HEK293 (cell line): ENCODE data around the gene COL19A1.

Experiments
- CTCF ChIP-seq: fragments of 450-650 bp; formaldehyde crosslinking; IDR thresholded peaks from 2 replicates; pipeline ENCODE4 v1.5.1; 2016; ENCODE audit warnings: missing biosample characterization, missing genetic modification characterization
- KLF1 ChIP-seq: fragments of 450-650 bp; formaldehyde crosslinking; IDR thresholded peaks from 2 replicates; pipeline ENCODE4 v1.5.1; 2016; ENCODE audit warnings: missing biosample characterization, missing genetic modification characterization
- PATZ1 ChIP-seq: fragments of 450-650 bp; formaldehyde crosslinking; IDR thresholded peaks from 2 replicates; pipeline ENCODE4 v1.5.1; 2016; ENCODE audit warnings: missing biosample characterization, missing genetic modification characterization
- PBX3 ChIP-seq: sonication (generic); formaldehyde crosslinking; IDR thresholded peaks from 2 replicates; pipeline ENCODE4 v1.8.1; 2022; ENCODE audit warnings: mild to moderate bottlenecking, moderate library complexity, missing genetic modification reagents
- SP7 ChIP-seq: fragments of 450-650 bp; formaldehyde crosslinking; IDR thresholded peaks from 2 replicates; pipeline ENCODE4 v1.5.1; 2016; ENCODE audit warnings: missing biosample characterization, missing genetic modification characterization
- YY1 ChIP-seq: fragments of 450-650 bp; formaldehyde crosslinking; IDR thresholded peaks from 2 replicates; pipeline ENCODE4 v1.5.1; 2018; ENCODE audit warnings: missing biosample characterization, missing genetic modification characterization
- ZBTB44 ChIP-seq: fragments of 450-650 bp; IDR thresholded peaks from 2 replicates; pipeline ENCODE4 v1.5.1; 2018; ENCODE audit warnings: missing biosample characterization, mild to moderate bottlenecking, missing genetic modification characterization
- ZBTB8A ChIP-seq: fragments of 450-650 bp; formaldehyde crosslinking; IDR thresholded peaks from 2 replicates; pipeline ENCODE4 v1.5.1; 2016; ENCODE audit warnings: missing biosample characterization, missing genetic modification characterization
- ZNF18 ChIP-seq: fragments of 450-650 bp; formaldehyde crosslinking; IDR thresholded peaks from 2 replicates; pipeline ENCODE4 v1.5.1; 2016; ENCODE audit warnings: missing biosample characterization, missing genetic modification characterization
- ZNF221 ChIP-seq: fragments of 450-650 bp; formaldehyde crosslinking; IDR thresholded peaks from 2 replicates; pipeline ENCODE4 v1.5.1; 2017; ENCODE audit warnings: missing biosample characterization, missing genetic modification characterization, borderline replicate concordance
- ZNF416 ChIP-seq: fragments of 450-650 bp; formaldehyde crosslinking; IDR thresholded peaks from 2 replicates; pipeline ENCODE4 v1.5.1; 2016; ENCODE audit warnings: missing biosample characterization, missing genetic modification characterization
- ZNF544 ChIP-seq: fragments of 450-650 bp; formaldehyde crosslinking; IDR thresholded peaks from 2 replicates; pipeline ENCODE4 v1.5.0; 2017; ENCODE audit warnings: missing biosample characterization, missing genetic modification characterization
- ZNF707 ChIP-seq: fragments of 450-650 bp; formaldehyde crosslinking; IDR thresholded peaks from 2 replicates; pipeline ENCODE4 v1.5.1; 2016; ENCODE audit warnings: missing biosample characterization, missing genetic modification characterization

- no peak for TF ChIP-seq YY1 (tag by site-specific recombination)
- no peak for TF ChIP-seq CTCF (tag by site-specific recombination)
- TF ChIP-seq PATZ1 (tag by site-specific recombination): no peak
- TF ChIP-seq ZNF416 (tag by site-specific recombination): no peak
- TF ChIP-seq ZNF544 (tag by site-specific recombination): no peak
- TF ChIP-seq ZNF707 (tag by site-specific recombination): no peak
- no peak for TF ChIP-seq SP7 (tag by site-specific recombination)
- no peak for TF ChIP-seq ZNF18
- no peak for TF ChIP-seq ZBTB8A
- no peak for TF ChIP-seq KLF1 (tag by site-specific recombination)
- TF ChIP-seq PBX3 (CRISPR knock-in tag): no peak
- no peak for TF ChIP-seq ZBTB44
- TF ChIP-seq ZNF221 (tag by site-specific recombination): no peak
Measured at GRCh38 chr6:70150521-70150920, 284.2 kb downstream of the COL19A1 start.
